Endodermal cell (in vitro differentiated cells): ENCODE results near the gene SSC4D. TPM values are rescaled to one million over a fixed set of nuclear protein-coding genes. Genes with fewer than 3 reads are reported as not detected.

Experiments used
- DNase-seq: peaks from one replicate; pipeline ENCODE4 v3.0.0-alpha.2; 2017
- H3K27ac ChIP-seq: 2 replicates; pipeline ENCODE4 v1.5.1; 2013; ENCODE audit warnings: mild to moderate bottlenecking, low read depth, low read length, moderate library complexity
- H3K27me3 ChIP-seq: 2 replicates; pipeline ENCODE4 v1.6.1; 2013; ENCODE audit warnings: mild to moderate bottlenecking, low read length, moderate library complexity; ENCODE audit not compliant: insufficient read depth, control insufficient read depth, poor library complexity, severe bottlenecking
- H3K36me3 ChIP-seq: 2 replicates; pipeline ENCODE4 v1.7.0; 2013; ENCODE audit warnings: mild to moderate bottlenecking, low read length, moderate library complexity; ENCODE audit not compliant: control insufficient read depth, insufficient read depth
- H3K4me1 ChIP-seq: one replicate; pipeline ENCODE4 v1.7.0; 2013; ENCODE audit warnings: low read length; ENCODE audit not compliant: control insufficient read depth, insufficient read depth
- H3K4me3 ChIP-seq: 2 replicates; pipeline ENCODE4 v1.5.1; 2013; ENCODE audit warnings: mild to moderate bottlenecking, low read length, moderate library complexity
- H3K9ac ChIP-seq: 2 replicates; pipeline ENCODE4 v1.6.1; 2013; ENCODE audit warnings: mild to moderate bottlenecking, low read length, moderate library complexity; ENCODE audit not compliant: poor library complexity, severe bottlenecking; ENCODE audit errors: extremely low read depth
- H3K9me3 ChIP-seq: 2 replicates; pipeline ENCODE4 v1.6.1; 2013; ENCODE audit warnings: mild to moderate bottlenecking, low read length, moderate library complexity; ENCODE audit not compliant: control insufficient read depth
- H3K27ac Mint-ChIP-seq: 2 replicates; pipeline ENCODE4 v1.8.0; 2020; ENCODE audit warnings: mixed read lengths
- H3K27me3 Mint-ChIP-seq: 2 replicates; pipeline ENCODE4 v1.8.0; 2021; ENCODE audit warnings: mild to moderate bottlenecking, mixed read lengths; ENCODE audit not compliant: insufficient read depth
- H3K36me3 Mint-ChIP-seq: 2 replicates; pipeline ENCODE4 v1.8.0; 2020; ENCODE audit warnings: low read depth, mixed read lengths
- H3K4me1 Mint-ChIP-seq: 2 replicates; pipeline ENCODE4 v1.8.0; 2020; ENCODE audit warnings: mixed read lengths
- H3K4me3 Mint-ChIP-seq: 2 replicates; pipeline ENCODE4 v1.8.0; 2020; ENCODE audit warnings: mild to moderate bottlenecking, moderate library complexity, mixed read lengths
- H3K9me3 Mint-ChIP-seq: 2 replicates; pipeline ENCODE4 v1.8.0; 2020; ENCODE audit warnings: mild to moderate bottlenecking, mixed read lengths
- WGBS, 2 experiments: methylation state at CpG; one replicate each; pipeline versions ENCODE4 v1.1.5 to v1.1.7; 2013; ENCODE audit warnings: missing lambda C conversion rate in 2 of 2, mixed read lengths in 1 of 2; ENCODE audit not compliant: insufficient coverage in 1 of 2, insufficient read length in 1 of 2; 5-methylcytosine and 5-hydroxymethylcytosine counted together
- total RNA-seq, 2 donors: library from RNA; stranded (reverse); fragmentation: NEBNext Ultra II Directional in 1 of 2; extraction: Animal tissue kit (Norgen Biotek cat#: 25700) in 1 of 2; gene quantifications; 2 replicates in 1 of 2; 3 replicates in 1 of 2; pipeline ENCODE4 v1.2.1, GENCODE V29; 2021
- TF ChIP-seq, protein P1 (sequence below): fragments of 200-600 bp; sonication (generic); conservative IDR thresholded peaks from 2 replicates; pipeline ENCODE4 v1.5.0; 2021; ENCODE audit warnings: antibody characterized with exemption, mild to moderate bottlenecking

SSC4D gene
- total RNA-seq, 2 donors from 2014 or later: 21.9 to 44.5 TPM

DNA sequence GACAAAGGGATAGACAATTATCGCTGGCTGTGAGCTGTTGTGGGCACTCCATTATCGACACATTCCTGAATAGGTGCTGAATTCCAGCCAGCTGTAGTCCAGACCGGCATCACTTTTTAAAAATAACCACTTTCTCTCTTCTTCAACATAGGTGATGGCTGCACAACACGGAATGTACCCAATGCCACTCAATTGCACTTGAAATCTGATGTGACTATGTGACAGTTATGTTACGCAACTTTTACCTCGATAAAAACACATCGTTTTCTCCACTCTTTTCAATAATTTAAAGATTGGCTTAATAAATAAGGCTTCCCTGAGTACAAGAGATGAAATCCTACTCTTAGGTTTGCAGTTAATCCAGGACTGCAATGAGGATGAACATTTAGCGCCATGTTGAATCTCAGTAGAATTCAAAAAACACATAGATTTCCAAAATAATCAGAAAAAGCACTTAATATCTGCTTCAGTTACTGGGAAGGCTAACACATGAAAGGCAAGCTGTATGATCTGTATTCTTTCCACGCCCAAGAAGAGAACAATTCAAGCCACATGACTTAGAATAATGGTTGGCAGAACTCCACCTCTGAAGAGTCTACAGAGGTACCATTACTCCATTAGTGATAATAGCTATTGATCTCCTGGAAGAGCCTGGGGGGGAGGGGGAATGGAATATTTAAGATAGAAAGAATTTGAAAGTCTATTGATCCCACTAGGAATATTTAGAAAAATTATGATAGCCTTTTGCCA is 54.3 kb downstream of the SSC4D start:
- H3K4me3 ChIP-seq: peak overlapping the region; percentile 96
- TF ChIP-seq, protein P1, sequence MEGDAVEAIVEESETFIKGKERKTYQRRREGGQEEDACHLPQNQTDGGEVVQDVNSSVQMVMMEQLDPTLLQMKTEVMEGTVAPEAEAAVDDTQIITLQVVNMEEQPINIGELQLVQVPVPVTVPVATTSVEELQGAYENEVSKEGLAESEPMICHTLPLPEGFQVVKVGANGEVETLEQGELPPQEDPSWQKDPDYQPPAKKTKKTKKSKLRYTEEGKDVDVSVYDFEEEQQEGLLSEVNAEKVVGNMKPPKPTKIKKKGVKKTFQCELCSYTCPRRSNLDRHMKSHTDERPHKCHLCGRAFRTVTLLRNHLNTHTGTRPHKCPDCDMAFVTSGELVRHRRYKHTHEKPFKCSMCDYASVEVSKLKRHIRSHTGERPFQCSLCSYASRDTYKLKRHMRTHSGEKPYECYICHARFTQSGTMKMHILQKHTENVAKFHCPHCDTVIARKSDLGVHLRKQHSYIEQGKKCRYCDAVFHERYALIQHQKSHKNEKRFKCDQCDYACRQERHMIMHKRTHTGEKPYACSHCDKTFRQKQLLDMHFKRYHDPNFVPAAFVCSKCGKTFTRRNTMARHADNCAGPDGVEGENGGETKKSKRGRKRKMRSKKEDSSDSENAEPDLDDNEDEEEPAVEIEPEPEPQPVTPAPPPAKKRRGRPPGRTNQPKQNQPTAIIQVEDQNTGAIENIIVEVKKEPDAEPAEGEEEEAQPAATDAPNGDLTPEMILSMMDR: no peak
- H3K27ac Mint-ChIP-seq: no peak overlapping the region
- H3K4me3 Mint-ChIP-seq: peak overlapping the region; percentile 24
- no peak overlapping the region for H3K27ac ChIP-seq
- H3K4me1 ChIP-seq: no peaks in the 10 kb centered on the region
- H3K4me1 Mint-ChIP-seq: peaks cover 19% of the 10 kb centered on the region
- H3K9me3 Mint-ChIP-seq: peaks cover 33% of the 10 kb centered on the region
- peaks cover 76% of the 10 kb centered on the region for H3K36me3 ChIP-seq
- 96 to 97% methylated on average over 8 to 9 of the region's 9 CpGs for WGBS, 2 experiments
- H3K36me3 Mint-ChIP-seq: peaks cover 65% of the 10 kb centered on the region
- peaks cover 56% of the 10 kb centered on the region for H3K9me3 ChIP-seq
- H3K27me3 Mint-ChIP-seq: no peaks in the 10 kb centered on the region
- no peak overlapping the region for H3K9ac ChIP-seq
- DNase-seq: no peak
- H3K27me3 ChIP-seq: no peaks in the 10 kb centered on the region

GRCh38 chr7:76354516-76354915 is 55.0 kb downstream of the SSC4D start:
- Histone ChIP-seq H3K4me1 (no peaks in the 10 kb centered on the region), H3K36me3 (peaks cover 82% of the 10 kb centered on the region), H3K27me3 (no peaks in the 10 kb centered on the region), H3K9me3 (peaks cover 56% of the 10 kb centered on the region), H3K4me3 (peak overlapping the region; percentile 96), H3K27ac (no peak overlapping the region), H3K9ac (no peak overlapping the region)
- Mint-ChIP-seq H3K4me3 (no peak overlapping the region), H3K27me3 (no peaks in the 10 kb centered on the region), H3K36me3 (peaks cover 71% of the 10 kb centered on the region), H3K4me1 (peaks cover 14% of the 10 kb centered on the region), H3K9me3 (peaks cover 33% of the 10 kb centered on the region), H3K27ac (no peak overlapping the region)
- DNase-seq: no peak
- WGBS, 2 experiments: 85 to 100% methylated on average over 1 to 4 of the region's 4 CpGs
- TF ChIP-seq, protein P1: no peak

DNA sequence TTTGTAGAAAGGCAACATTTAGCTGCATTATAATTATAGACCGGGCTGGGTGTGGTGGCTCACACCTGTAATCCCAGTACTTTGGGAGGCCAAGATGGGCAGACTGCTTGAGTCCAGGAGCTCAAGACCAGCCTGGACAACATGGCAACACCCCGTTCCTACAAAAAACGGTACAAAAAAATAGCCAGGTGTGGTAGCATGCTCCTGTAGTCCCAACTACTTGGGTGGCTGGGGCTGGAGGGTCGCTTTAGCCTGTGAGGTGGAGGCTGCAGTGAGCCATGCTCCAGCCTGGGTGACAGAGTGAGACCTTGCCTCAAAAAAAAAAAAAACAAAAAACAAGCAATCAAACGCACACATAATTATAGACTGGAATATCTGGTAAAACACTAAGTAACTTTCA is 55.8 kb downstream of the SSC4D start:
- DNase-seq: no peak
- Mint-ChIP-seq H3K4me1 (peaks cover 12% of the 10 kb centered on the region), H3K27me3 (no peaks in the 10 kb centered on the region), H3K27ac (no peak overlapping the region), H3K36me3 (peaks cover 79% of the 10 kb centered on the region), H3K9me3 (peaks cover 33% of the 10 kb centered on the region), H3K4me3 (no peak overlapping the region)
- Histone ChIP-seq H3K36me3 (peaks cover 90% of the 10 kb centered on the region), H3K9ac (no peak overlapping the region), H3K27ac (no peak overlapping the region), H3K27me3 (no peaks in the 10 kb centered on the region), H3K9me3 (peaks cover 56% of the 10 kb centered on the region), H3K4me3 (no peak overlapping the region), H3K4me1 (no peaks in the 10 kb centered on the region)
- TF ChIP-seq, protein P1: no peak
- WGBS, 2 experiments: 95 to 97% methylated on average over 3 to 5 of the region's 5 CpGs
